ENCODE data around the gene THEM5.
"Not testable (repeated sequence)": the region's sequence is repeated elsewhere in the genome, so short reads cannot be mapped to it uniquely, and the experiment has no call there.

The THEM5 gene

GRCh38 chr1:151853411-151853943, at the start of gene THEM5:
THEM5 (minus strand) TSS chr1:151853712; CDS start chr1:151853565, 147 bp downstream.
- DNase-seq = no peak

GRCh38 chr1:151902858-151903257, 49.3 kb upstream of the THEM5 start:
- DNase-seq = no peak

- DNase-seq = not testable (repeated sequence)
Measured at GRCh38 chr1:151900804-151901203, 47.3 kb upstream of the THEM5 start.

GRCh38 chr1:151898519-151898991, 45.0 kb upstream of the THEM5 start:
- DNase-seq = peak; percentile 80

GRCh38 chr1:151897991-151898431, 44.5 kb upstream of the THEM5 start:
- no peak for DNase-seq

- DNase-seq = no peak
Measured at GRCh38 chr1:151893176-151893924, 39.8 kb upstream of the THEM5 start.

GRCh38 chr1:151892190-151892589, 38.7 kb upstream of the THEM5 start:
- no peak for DNase-seq

- DNase-seq = no peak
Measured at GRCh38 chr1:151891512-151891911, 38.0 kb upstream of the THEM5 start.

- DNase-seq = peak; percentile 54
Measured at GRCh38 chr1:151888972-151889570, 35.6 kb upstream of the THEM5 start.

GRCh38 chr1:151887028-151887427, 33.5 kb upstream of the THEM5 start:
- DNase-seq = no peak

- no peak for DNase-seq
Measured at GRCh38 chr1:151885479-151885878, 32.0 kb upstream of the THEM5 start.

- DNase-seq = not testable (repeated sequence)
Measured at GRCh38 chr1:151884879-151885278, 31.4 kb upstream of the THEM5 start.

- DNase-seq = not testable (repeated sequence)
Measured at GRCh38 chr1:151884445-151884844, 30.9 kb upstream of the THEM5 start.

- DNase-seq = not testable (repeated sequence)
Measured at GRCh38 chr1:151883898-151884297, 30.4 kb upstream of the THEM5 start.

GRCh38 chr1:151882918-151883317, 29.4 kb upstream of the THEM5 start:
- DNase-seq = not testable (repeated sequence)

- DNase-seq = no peak
Measured at GRCh38 chr1:151882466-151882865, 29.0 kb upstream of the THEM5 start.

- no peak for DNase-seq
Measured at GRCh38 chr1:151881479-151881878, 28.0 kb upstream of the THEM5 start.

GRCh38 chr1:151875419-151876097, 22.0 kb upstream of the THEM5 start:
- DNase-seq = no peak

- not testable (repeated sequence) for DNase-seq
Measured at GRCh38 chr1:151872776-151873175, 19.3 kb upstream of the THEM5 start.

- no peak for DNase-seq
Measured at GRCh38 chr1:151871284-151872030, 17.9 kb upstream of the THEM5 start.

GRCh38 chr1:151868486-151868885, 15.0 kb upstream of the THEM5 start:
- no peak for DNase-seq

- DNase-seq = no peak
Measured at GRCh38 chr1:151867765-151868411, 14.4 kb upstream of the THEM5 start.
